ENCODE data around the gene MFSD6L. TPM values are rescaled to one million over a fixed set of nuclear protein-coding genes. Genes with fewer than 3 reads are reported as not detected.

Gene MFSD6L
- total and polyA plus RNA-seq, 10 of the 15 experiments (the other 5 are each of a cell fraction or from before 2014, with no cell fraction given) = 0.39 to 3.1 (median 1.1) TPM

DNA sequence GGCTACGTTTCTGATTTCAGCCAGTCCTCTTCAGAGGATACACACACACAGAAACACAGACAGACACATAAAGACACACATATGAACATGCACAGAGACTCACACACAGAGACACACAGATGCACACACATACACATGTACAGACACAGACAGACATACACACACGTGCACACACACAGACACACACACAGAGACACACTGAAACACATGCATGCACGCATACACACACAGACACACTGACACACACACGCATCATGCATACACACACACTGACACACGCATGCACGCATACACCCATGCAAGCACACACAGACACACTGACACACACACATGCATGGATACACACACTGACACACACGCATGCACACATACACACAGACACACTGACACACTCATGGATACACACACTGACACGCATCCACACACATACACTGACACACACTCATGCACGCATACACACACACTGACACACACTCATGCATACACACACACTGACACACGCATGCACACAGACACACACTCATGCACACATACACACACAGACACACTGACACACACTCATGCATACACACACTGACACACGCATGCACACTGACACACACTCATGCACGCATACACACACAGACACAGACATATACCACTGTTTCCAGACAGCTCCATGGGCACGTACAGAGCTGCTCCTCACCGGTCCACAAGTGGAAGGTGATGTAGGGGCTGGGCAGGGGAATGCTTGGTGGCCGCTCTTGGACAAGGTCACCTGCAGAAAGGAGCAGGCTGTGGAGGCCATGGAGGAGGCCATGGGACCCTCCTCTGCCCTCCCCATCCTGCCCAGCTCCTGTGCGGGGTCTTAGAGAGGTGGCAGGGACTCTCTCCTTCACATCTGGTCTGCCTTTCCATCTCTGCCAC lies 30.1 kb upstream of the MFSD6L start (continued):
- TF ChIP-seq NR2C2 (IDR thresholded peaks at IDR 0.05; ENCODE audit: borderline replicate concordance, control insufficient read depth, insufficient read length, low read depth) (no peak), RUNX3 (IDR thresholded peaks at IDR 0.05; ENCODE audit: low read length) (0 out of 2 replicates have a peak, but pooled peaks have one; percentile 7), ZZZ3 (IDR thresholded peaks at IDR 0.05; ENCODE audit: control insufficient read depth, insufficient read length, low read depth) (no peak), SREBF2 (IDR thresholded peaks at IDR 0.05; ENCODE audit: low read length) (no peak), WRNIP1 (IDR thresholded peaks at IDR 0.05; ENCODE audit: borderline replicate concordance, low read depth, low read length) (no peak), TCF7 (IDR thresholded peaks at IDR 0.05; ENCODE audit: borderline replicate concordance) (no peak), BCLAF1 (IDR thresholded peaks at IDR 0.05) (no peak), HDAC6 (IDR thresholded peaks at IDR 0.05; ENCODE audit: unreplicated experiment) (no peak), TARDBP (IDR thresholded peaks at IDR 0.05; ENCODE audit: borderline replicate concordance) (peak; percentile 99), MXI1 (IDR thresholded peaks at IDR 0.05; ENCODE audit: low read depth, low read length) (no peak), MEF2B (IDR thresholded peaks at IDR 0.05; ENCODE audit: partially characterized antibody, poor library complexity, severe bottlenecking) (no peak), CBX3 (IDR thresholded peaks at IDR 0.05; ENCODE audit: borderline replicate concordance, low read depth) (no peak), ETV6 (conservative IDR thresholded peaks at IDR 0.05 in 1 of 2, IDR thresholded peaks at IDR 0.05 in 1 of 2; ENCODE audit: borderline replicate concordance in 1 of 2, low read depth in 1 of 2) (no peak), SRF (IDR thresholded peaks at IDR 0.05; ENCODE audit: low read depth in 2 of 2, low read length in 2 of 2) (no peak), IKZF1 (conservative IDR thresholded peaks at IDR 0.05) (no peak), NBN (IDR thresholded peaks at IDR 0.05) (0 out of 2 replicates have a peak, but pooled peaks have one; percentile 53), BACH1 (IDR thresholded peaks at IDR 0.05; ENCODE audit: borderline replicate concordance) (no peak)
- TF ChIP-seq, protein P1, sequence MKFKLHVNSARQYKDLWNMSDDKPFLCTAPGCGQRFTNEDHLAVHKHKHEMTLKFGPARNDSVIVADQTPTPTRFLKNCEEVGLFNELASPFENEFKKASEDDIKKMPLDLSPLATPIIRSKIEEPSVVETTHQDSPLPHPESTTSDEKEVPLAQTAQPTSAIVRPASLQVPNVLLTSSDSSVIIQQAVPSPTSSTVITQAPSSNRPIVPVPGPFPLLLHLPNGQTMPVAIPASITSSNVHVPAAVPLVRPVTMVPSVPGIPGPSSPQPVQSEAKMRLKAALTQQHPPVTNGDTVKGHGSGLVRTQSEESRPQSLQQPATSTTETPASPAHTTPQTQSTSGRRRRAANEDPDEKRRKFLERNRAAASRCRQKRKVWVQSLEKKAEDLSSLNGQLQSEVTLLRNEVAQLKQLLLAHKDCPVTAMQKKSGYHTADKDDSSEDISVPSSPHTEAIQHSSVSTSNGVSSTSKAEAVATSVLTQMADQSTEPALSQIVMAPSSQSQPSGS (IDR thresholded peaks at IDR 0.05; ENCODE audit: low read length) = 0 out of 2 replicates have a peak, but pooled peaks have one; percentile 21
- TF ChIP-seq, protein P2, sequence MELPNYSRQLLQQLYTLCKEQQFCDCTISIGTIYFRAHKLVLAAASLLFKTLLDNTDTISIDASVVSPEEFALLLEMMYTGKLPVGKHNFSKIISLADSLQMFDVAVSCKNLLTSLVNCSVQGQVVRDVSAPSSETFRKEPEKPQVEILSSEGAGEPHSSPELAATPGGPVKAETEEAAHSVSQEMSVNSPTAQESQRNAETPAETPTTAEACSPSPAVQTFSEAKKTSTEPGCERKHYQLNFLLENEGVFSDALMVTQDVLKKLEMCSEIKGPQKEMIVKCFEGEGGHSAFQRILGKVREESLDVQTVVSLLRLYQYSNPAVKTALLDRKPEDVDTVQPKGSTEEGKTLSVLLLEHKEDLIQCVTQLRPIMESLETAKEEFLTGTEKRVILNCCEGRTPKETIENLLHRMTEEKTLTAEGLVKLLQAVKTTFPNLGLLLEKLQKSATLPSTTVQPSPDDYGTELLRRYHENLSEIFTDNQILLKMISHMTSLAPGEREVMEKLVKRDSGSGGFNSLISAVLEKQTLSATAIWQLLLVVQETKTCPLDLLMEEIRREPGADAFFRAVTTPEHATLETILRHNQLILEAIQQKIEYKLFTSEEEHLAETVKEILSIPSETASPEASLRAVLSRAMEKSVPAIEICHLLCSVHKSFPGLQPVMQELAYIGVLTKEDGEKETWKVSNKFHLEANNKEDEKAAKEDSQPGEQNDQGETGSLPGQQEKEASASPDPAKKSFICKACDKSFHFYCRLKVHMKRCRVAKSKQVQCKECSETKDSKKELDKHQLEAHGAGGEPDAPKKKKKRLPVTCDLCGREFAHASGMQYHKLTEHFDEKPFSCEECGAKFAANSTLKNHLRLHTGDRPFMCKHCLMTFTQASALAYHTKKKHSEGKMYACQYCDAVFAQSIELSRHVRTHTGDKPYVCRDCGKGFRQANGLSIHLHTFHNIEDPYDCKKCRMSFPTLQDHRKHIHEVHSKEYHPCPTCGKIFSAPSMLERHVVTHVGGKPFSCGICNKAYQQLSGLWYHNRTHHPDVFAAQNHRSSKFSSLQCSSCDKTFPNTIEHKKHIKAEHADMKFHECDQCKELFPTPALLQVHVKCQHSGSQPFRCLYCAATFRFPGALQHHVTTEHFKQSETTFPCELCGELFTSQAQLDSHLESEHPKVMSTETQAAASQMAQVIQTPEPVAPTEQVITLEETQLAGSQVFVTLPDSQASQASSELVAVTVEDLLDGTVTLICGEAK (IDR thresholded peaks at IDR 0.05; ENCODE audit: borderline replicate concordance) = no peak
